ENCODE data around the gene IL1R2.

IL1R2 gene

DNA sequence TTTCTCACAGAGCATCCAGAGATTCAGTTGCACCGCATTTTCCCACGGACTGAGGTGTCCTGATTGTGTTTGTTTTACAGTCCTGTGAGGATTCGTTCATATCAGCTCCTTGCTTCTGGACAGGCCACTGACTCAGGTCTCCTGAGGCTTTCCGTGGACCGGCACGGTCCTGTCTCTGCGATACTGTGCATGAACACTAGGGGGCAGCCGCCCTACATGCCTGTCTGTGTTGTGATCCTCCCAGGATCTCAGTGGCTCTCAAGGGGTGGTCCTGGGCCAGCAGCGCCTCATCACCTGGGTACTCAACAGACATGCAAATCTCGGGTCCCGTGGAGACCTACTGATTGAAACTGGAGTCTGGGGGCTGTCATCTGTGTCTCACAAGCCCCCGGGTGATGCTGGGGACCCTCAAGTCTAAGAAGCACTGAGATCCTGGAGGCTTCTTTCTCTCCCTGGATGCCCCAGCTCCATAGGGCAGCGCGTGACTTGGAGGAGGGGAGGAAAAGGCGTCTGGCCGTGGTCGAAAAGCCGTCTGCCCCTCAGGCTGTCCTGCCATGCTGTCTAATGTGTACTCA is 28.9 kb downstream of the IL1R2 start:
- Histone ChIP-seq H3K14ac (ENCODE audit: low read length) (no peak overlapping the region), H4K91ac (ENCODE audit: low read depth, low read length, poor library complexity) (no peak overlapping the region), H2AK5ac (ENCODE audit: low read depth, low read length) (no peak overlapping the region), H3K4me2 (ENCODE audit: insufficient read depth, low read length, poor library complexity, severe bottlenecking) (no peak overlapping the region), H2BK5ac (ENCODE audit: low read length) (no peak overlapping the region), H2BK120ac (ENCODE audit: low read depth, low read length) (no peak overlapping the region), H3K79me1 (ENCODE audit: low read depth, low read length) (no peaks in the 10 kb centered on the region), H2BK12ac (ENCODE audit: low read length) (peak overlapping the region; percentile 95), H2BK15ac (ENCODE audit: low read length) (no peak overlapping the region), H2AFZ (ENCODE audit: low read length) (no peak overlapping the region), H3K36me3 (replicated peaks in 1 of 2; ENCODE audit: control insufficient read depth in 2 of 2, insufficient read depth in 2 of 2, low read length in 2 of 2) (no peaks in the 10 kb centered on the region), H3K9me3 (replicated peaks in 1 of 2; ENCODE audit: control insufficient read depth in 2 of 2, insufficient read depth in 1 of 2, low read depth in 1 of 2, low read length in 2 of 2) (no peaks in the 10 kb centered on the region), H3K4me1 (ENCODE audit: control insufficient read depth in 2 of 2, insufficient read depth in 1 of 2, low read depth in 1 of 2, low read length in 2 of 2) (no peaks in the 10 kb centered on the region), H3K27me3 (ENCODE audit: control insufficient read depth in 3 of 3, insufficient read depth in 3 of 3, low read depth in 1 of 3, low read length in 3 of 3) (no peaks in the 10 kb centered on the region), H3K9ac (ENCODE audit: low read depth, low read length, poor library complexity) (no peak overlapping the region), H3K18ac (ENCODE audit: low read length) (peak overlapping the region; percentile 88), H3K23ac (ENCODE audit: low read depth, low read length, poor library complexity) (no peak overlapping the region), H4K8ac (ENCODE audit: low read depth, low read length) (no peak overlapping the region), H3K4ac (ENCODE audit: low read length) (no peak overlapping the region), H3K27ac (replicated peaks; ENCODE audit: low read length) (no peak overlapping the region), H3K4me3 (ENCODE audit: low read length in 2 of 2) (no peak overlapping the region)
- WGBS, 2 donors (ENCODE audit: extremely low coverage in 2 of 2, insufficient read length in 2 of 2, insufficient replicate concordance in 1 of 2) = no CpG with 5 or more reads among the region's 18 CpGs
- DNase-seq (ENCODE audit: low spot score) = peak; percentile 74

DNA sequence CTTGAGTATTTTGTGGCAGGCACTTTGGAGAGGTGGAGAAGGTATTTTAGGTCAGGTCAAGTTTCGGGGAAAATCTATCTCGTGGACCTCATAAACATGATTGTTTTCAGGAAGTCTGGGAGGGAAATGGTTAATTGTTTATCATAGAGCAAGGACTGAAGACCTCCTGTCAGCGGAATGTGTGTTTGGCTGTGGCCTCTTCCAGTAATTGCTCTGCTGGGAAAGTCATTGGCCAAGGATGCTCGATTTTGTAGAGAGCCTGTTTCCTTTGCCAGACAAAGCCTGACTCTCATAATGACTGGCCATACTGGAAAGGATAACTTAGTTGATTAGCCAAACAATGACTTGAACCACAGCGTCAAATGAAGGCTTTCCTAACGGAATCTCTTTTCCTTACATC is 30.0 kb downstream of the IL1R2 start:
- H3K4me1 ChIP-seq (ENCODE audit: control insufficient read depth in 2 of 2, insufficient read depth in 1 of 2, low read depth in 1 of 2, low read length in 2 of 2) = no peaks in the 10 kb centered on the region
- H3K14ac ChIP-seq (ENCODE audit: low read length) = no peak overlapping the region
- DNase-seq (ENCODE audit: low spot score) = no peak
- no peaks in the 10 kb centered on the region for H3K9me3 ChIP-seq (replicated peaks in 1 of 2; ENCODE audit: control insufficient read depth in 2 of 2, insufficient read depth in 1 of 2, low read depth in 1 of 2, low read length in 2 of 2)
- no peak overlapping the region for H3K4me3 ChIP-seq (ENCODE audit: low read length in 2 of 2)
- no peaks in the 10 kb centered on the region for H3K36me3 ChIP-seq (replicated peaks in 1 of 2; ENCODE audit: control insufficient read depth in 2 of 2, insufficient read depth in 2 of 2, low read length in 2 of 2)
- H3K4ac ChIP-seq (ENCODE audit: low read length) = no peak overlapping the region
- no peak overlapping the region for H3K23ac ChIP-seq (ENCODE audit: low read depth, low read length, poor library complexity)
- WGBS, 2 donors (ENCODE audit: extremely low coverage in 2 of 2, insufficient read length in 2 of 2, insufficient replicate concordance in 1 of 2) = no CpG with 5 or more reads among the region's 6 CpGs
- no peak overlapping the region for H2BK5ac ChIP-seq (ENCODE audit: low read length)
- no peaks in the 10 kb centered on the region for H3K27me3 ChIP-seq (ENCODE audit: control insufficient read depth in 3 of 3, insufficient read depth in 3 of 3, low read depth in 1 of 3, low read length in 3 of 3)
- no peak overlapping the region for H2BK12ac ChIP-seq (ENCODE audit: low read length)
- no peaks in the 10 kb centered on the region for H3K79me1 ChIP-seq (ENCODE audit: low read depth, low read length)
- no peak overlapping the region for H4K8ac ChIP-seq (ENCODE audit: low read depth, low read length)
- no peak overlapping the region for H2AK5ac ChIP-seq (ENCODE audit: low read depth, low read length)
- no peak overlapping the region for H2BK120ac ChIP-seq (ENCODE audit: low read depth, low read length)
- H3K9ac ChIP-seq (ENCODE audit: low read depth, low read length, poor library complexity) = no peak overlapping the region
- no peak overlapping the region for H3K18ac ChIP-seq (ENCODE audit: low read length)
- H4K91ac ChIP-seq (ENCODE audit: low read depth, low read length, poor library complexity) = no peak overlapping the region
- H3K4me2 ChIP-seq (ENCODE audit: insufficient read depth, low read length, poor library complexity, severe bottlenecking) = no peak overlapping the region
- H3K27ac ChIP-seq (replicated peaks; ENCODE audit: low read length) = no peak overlapping the region
- no peak overlapping the region for H2BK15ac ChIP-seq (ENCODE audit: low read length)
- H2AFZ ChIP-seq (ENCODE audit: low read length) = no peak overlapping the region

DNA sequence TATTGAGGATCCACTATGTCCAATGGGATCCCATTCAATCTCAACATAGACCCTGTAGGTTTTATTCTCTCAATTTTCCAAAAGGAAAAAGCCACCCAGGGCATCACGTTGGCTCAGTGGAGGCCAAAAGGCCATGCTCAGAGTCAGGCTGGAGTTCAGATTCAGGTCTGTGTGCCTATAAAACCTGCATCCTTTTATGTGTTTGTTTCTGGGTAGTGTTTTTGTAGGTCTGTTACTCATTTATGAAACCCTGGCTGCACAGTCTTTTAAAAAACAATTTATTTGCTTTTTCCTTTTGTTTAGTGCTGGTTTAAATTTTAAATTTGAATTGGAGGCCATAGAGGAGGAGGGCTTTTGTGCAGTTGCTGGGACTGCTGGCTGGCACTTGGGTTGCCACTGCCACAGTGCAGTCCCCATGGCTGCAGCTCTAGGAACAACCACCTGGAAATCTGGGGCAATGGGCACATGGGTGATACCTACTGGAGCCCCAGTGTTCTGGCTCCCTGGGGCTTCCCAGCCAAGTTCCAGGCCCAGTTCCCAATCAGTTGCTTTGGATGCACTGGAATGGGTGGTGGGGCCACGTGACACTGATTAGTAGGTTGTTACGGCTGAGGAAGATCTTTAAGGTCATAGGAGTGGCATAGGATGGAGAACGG is 31.3 kb downstream of the IL1R2 start:
- Histone ChIP-seq H3K36me3 (replicated peaks in 1 of 2; ENCODE audit: control insufficient read depth in 2 of 2, insufficient read depth in 2 of 2, low read length in 2 of 2) (no peaks in the 10 kb centered on the region), H3K4ac (ENCODE audit: low read length) (no peak overlapping the region), H4K91ac (ENCODE audit: low read depth, low read length, poor library complexity) (no peak overlapping the region), H2BK12ac (ENCODE audit: low read length) (no peak overlapping the region), H3K14ac (ENCODE audit: low read length) (no peak overlapping the region), H2BK120ac (ENCODE audit: low read depth, low read length) (no peak overlapping the region), H3K23ac (ENCODE audit: low read depth, low read length, poor library complexity) (no peak overlapping the region), H3K18ac (ENCODE audit: low read length) (no peak overlapping the region), H3K27me3 (ENCODE audit: control insufficient read depth in 3 of 3, insufficient read depth in 3 of 3, low read depth in 1 of 3, low read length in 3 of 3) (no peaks in the 10 kb centered on the region), H3K4me2 (ENCODE audit: insufficient read depth, low read length, poor library complexity, severe bottlenecking) (no peak overlapping the region), H2AK5ac (ENCODE audit: low read depth, low read length) (no peak overlapping the region), H3K9ac (ENCODE audit: low read depth, low read length, poor library complexity) (no peak overlapping the region), H3K4me3 (ENCODE audit: low read length in 2 of 2) (no peak overlapping the region), H2BK5ac (ENCODE audit: low read length) (no peak overlapping the region), H3K27ac (replicated peaks; ENCODE audit: low read length) (no peak overlapping the region), H3K79me1 (ENCODE audit: low read depth, low read length) (no peaks in the 10 kb centered on the region), H3K4me1 (ENCODE audit: control insufficient read depth in 2 of 2, insufficient read depth in 1 of 2, low read depth in 1 of 2, low read length in 2 of 2) (no peaks in the 10 kb centered on the region), H2BK15ac (ENCODE audit: low read length) (no peak overlapping the region), H3K9me3 (replicated peaks in 1 of 2; ENCODE audit: control insufficient read depth in 2 of 2, insufficient read depth in 1 of 2, low read depth in 1 of 2, low read length in 2 of 2) (no peaks in the 10 kb centered on the region), H4K8ac (ENCODE audit: low read depth, low read length) (no peak overlapping the region), H2AFZ (ENCODE audit: low read length) (no peak overlapping the region)
- no CpG with 5 or more reads among the region's 4 CpGs for WGBS, 2 donors (ENCODE audit: extremely low coverage in 2 of 2, insufficient read length in 2 of 2, insufficient replicate concordance in 1 of 2)
- DNase-seq (ENCODE audit: low spot score) = no peak

DNA sequence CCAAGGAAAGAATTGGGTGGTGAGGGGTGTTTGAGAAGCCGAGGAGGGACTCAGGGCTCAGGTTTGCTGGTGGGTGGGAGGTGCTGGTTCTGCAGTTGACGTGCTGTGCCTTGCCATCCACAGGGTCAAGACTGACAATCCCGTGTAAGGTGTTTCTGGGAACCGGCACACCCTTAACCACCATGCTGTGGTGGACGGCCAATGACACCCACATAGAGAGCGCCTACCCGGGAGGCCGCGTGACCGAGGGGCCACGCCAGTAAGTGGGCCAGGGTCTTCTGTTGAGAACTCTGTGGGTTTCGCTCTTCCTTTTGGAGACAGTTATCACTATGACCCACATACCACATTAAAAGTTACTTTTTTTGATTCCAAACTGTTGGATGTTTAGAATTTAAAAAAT is 32.6 kb downstream of the IL1R2 start:
- no peak overlapping the region for H3K14ac ChIP-seq (ENCODE audit: low read length)
- H3K4me3 ChIP-seq (ENCODE audit: low read length in 2 of 2) = no peak overlapping the region
- H2BK12ac ChIP-seq (ENCODE audit: low read length) = no peak overlapping the region
- H3K23ac ChIP-seq (ENCODE audit: low read depth, low read length, poor library complexity) = peak overlapping the region; percentile 53
- H3K18ac ChIP-seq (ENCODE audit: low read length) = no peak overlapping the region
- H2AFZ ChIP-seq (ENCODE audit: low read length) = no peak overlapping the region
- no CpG with 5 or more reads among the region's 12 CpGs for WGBS, 2 donors (ENCODE audit: extremely low coverage in 2 of 2, insufficient read length in 2 of 2, insufficient replicate concordance in 1 of 2)
- no peaks in the 10 kb centered on the region for H3K36me3 ChIP-seq (replicated peaks in 1 of 2; ENCODE audit: control insufficient read depth in 2 of 2, insufficient read depth in 2 of 2, low read length in 2 of 2)
- H2BK120ac ChIP-seq (ENCODE audit: low read depth, low read length) = no peak overlapping the region
- H2BK5ac ChIP-seq (ENCODE audit: low read length) = no peak overlapping the region
- DNase-seq (ENCODE audit: low spot score) = no peak
- H4K8ac ChIP-seq (ENCODE audit: low read depth, low read length) = no peak overlapping the region
- H3K4me1 ChIP-seq (ENCODE audit: control insufficient read depth in 2 of 2, insufficient read depth in 1 of 2, low read depth in 1 of 2, low read length in 2 of 2) = no peaks in the 10 kb centered on the region
- H4K91ac ChIP-seq (ENCODE audit: low read depth, low read length, poor library complexity) = no peak overlapping the region
- no peak overlapping the region for H3K4me2 ChIP-seq (ENCODE audit: insufficient read depth, low read length, poor library complexity, severe bottlenecking)
- no peak overlapping the region for H2BK15ac ChIP-seq (ENCODE audit: low read length)
- H3K9me3 ChIP-seq (replicated peaks in 1 of 2; ENCODE audit: control insufficient read depth in 2 of 2, insufficient read depth in 1 of 2, low read depth in 1 of 2, low read length in 2 of 2) = no peaks in the 10 kb centered on the region
- no peak overlapping the region for H2AK5ac ChIP-seq (ENCODE audit: low read depth, low read length)
- H3K79me1 ChIP-seq (ENCODE audit: low read depth, low read length) = no peaks in the 10 kb centered on the region
- no peaks in the 10 kb centered on the region for H3K27me3 ChIP-seq (ENCODE audit: control insufficient read depth in 3 of 3, insufficient read depth in 3 of 3, low read depth in 1 of 3, low read length in 3 of 3)
- H3K27ac ChIP-seq (replicated peaks; ENCODE audit: low read length) = no peak overlapping the region
- H3K9ac ChIP-seq (ENCODE audit: low read depth, low read length, poor library complexity) = peak overlapping the region; percentile 27
- no peak overlapping the region for H3K4ac ChIP-seq (ENCODE audit: low read length)
